Activated CD4-positive, alpha-beta memory T cell treated with anti-CD3 and anti-CD28 coated beads, Interleukin-2, amount 10 ng/mL, durations not matched to agents 7 days and 5 days (primary cell): ENCODE measurements around the gene LIN37. TPM values are rescaled to one million over a fixed set of nuclear protein-coding genes. Genes with fewer than 3 reads are reported as not detected.
A peak's percentile ranks its signal among the peaks of the same experiment; 100 is the strongest.

Experiments
- CTCF ChIA-PET: fragments of 350-600 bp; sonication (Branson Sonifier 250); formaldehyde crosslinking; loops from one replicate; lab custom pipeline; 2021; ENCODE audit warnings: antibody characterized with exemption, inconsistent platforms; lab: Charles Lee
- POLR2A ChIA-PET: fragments of 350-600 bp; sonication (Branson Sonifier 250); formaldehyde crosslinking; loops from one replicate; lab custom pipeline; 2021; ENCODE audit warnings: antibody characterized with exemption; lab: Charles Lee
- DNase-seq: peaks from one replicate; pipeline ENCODE4 v3.0.0-alpha.2; 2020
- H3K27ac Mint-ChIP-seq: one replicate; pipeline ENCODE4 v1.8.0; 2021; ENCODE audit warnings: mild to moderate bottlenecking, mixed read lengths
- H3K27me3 Mint-ChIP-seq: one replicate; pipeline ENCODE4 v1.8.0; 2021; ENCODE audit warnings: mixed read lengths
- H3K36me3 Mint-ChIP-seq: one replicate; pipeline ENCODE4 v1.8.0; 2021; ENCODE audit warnings: low read depth, mixed read lengths
- H3K4me1 Mint-ChIP-seq: one replicate; pipeline ENCODE4 v1.8.0; 2021; ENCODE audit warnings: mixed read lengths
- H3K4me3 Mint-ChIP-seq: one replicate; pipeline ENCODE4 v1.8.0; 2021; ENCODE audit warnings: mild to moderate bottlenecking, mixed read lengths
- H3K9me3 Mint-ChIP-seq: one replicate; pipeline ENCODE4 v1.8.0; 2021; ENCODE audit warnings: mixed read lengths
- total RNA-seq, 2 experiments: library from RNA; stranded (reverse); gene quantifications; one replicate each; pipeline ENCODE4 v1.2.3, GENCODE V29; 2021

LIN37 gene
- total RNA-seq = 10 to 100 TPM; 13.1 to 16.2 TPM

- Mint-ChIP-seq H3K9me3 (no peaks in the 10 kb centered on the region), H3K36me3 (peaks cover 16% of the 10 kb centered on the region), H3K4me1 (peaks cover 53% of the 10 kb centered on the region), H3K27me3 (no peaks in the 10 kb centered on the region), H3K27ac (peak within 1 kb of the TSS; percentile 90), H3K4me3 (peak within 1 kb of the TSS; percentile 97)
- peak; percentile 99 for DNase-seq
- POLR2A ChIA-PET = interaction anchor here (0.8 to 5.4 kb wide), 13 partner anchors 8 to 183 kb away, joined by 3 to 46 read pairs (median 5); partner anchors contain the start of genes HSPB6 and NFKBID
- CTCF ChIA-PET = interaction anchor here (0.7 to 1.5 kb wide), 11 partner anchors 9 to 183 kb away, joined by 3 to 18 read pairs (median 4); partner anchors contain the start of gene HSPB6
Measured at GRCh38 chr19:35748106-35749020, at the start of gene LIN37. LIN37 (plus strand) TSS chr19:35748576; CDS start chr19:35748725, 149 bp downstream.

GRCh38 chr19:35702223-35703012 is 46.0 kb upstream of the LIN37 start:
- H3K9me3 Mint-ChIP-seq = no peaks in the 10 kb centered on the region
- no peaks in the 10 kb centered on the region for H3K36me3 Mint-ChIP-seq
- no peaks in the 10 kb centered on the region for H3K27me3 Mint-ChIP-seq
- peak overlapping the region; percentile 90 for H3K4me3 Mint-ChIP-seq
- peak; percentile 97 for DNase-seq
- peak overlapping the region; percentile 98 for H3K27ac Mint-ChIP-seq
- POLR2A ChIA-PET = interaction anchor here (0.6 to 5.6 kb wide), 13 partner anchors 8 to 940 kb away, joined by 3 to 160 read pairs (median 4); partner anchors contain the start of genes COX6B1, HSPB6, KMT2B and LIN37
- CTCF ChIA-PET = interaction anchor here (0.6 to 3.5 kb wide), 11 partner anchors 8 to 229 kb away, joined by 3 to 57 read pairs (median 4); partner anchors contain the start of genes COX6B1 and LIN37
- peaks cover 19% of the 10 kb centered on the region for H3K4me1 Mint-ChIP-seq

GRCh38 chr19:35703343-35703742 is 45.0 kb upstream of the LIN37 start:
- H3K9me3 Mint-ChIP-seq = no peaks in the 10 kb centered on the region
- no peaks in the 10 kb centered on the region for H3K27me3 Mint-ChIP-seq
- H3K4me1 Mint-ChIP-seq = peaks cover 18% of the 10 kb centered on the region
- peak overlapping the region; percentile 90 for H3K4me3 Mint-ChIP-seq
- no peak overlapping the region for H3K27ac Mint-ChIP-seq
- peaks cover under 1% of the 10 kb centered on the region for H3K36me3 Mint-ChIP-seq
- POLR2A ChIA-PET = interaction anchor here (0.7 to 5.6 kb wide), 6 partner anchors 9 to 42 kb away, joined by 3 to 160 read pairs (median 16); partner anchors contain the start of genes KMT2B, PSENEN and U2AF1L4
- CTCF ChIA-PET = interaction anchor here (1.5 to 3.5 kb wide), 6 partner anchors 9 to 228 kb away, joined by 3 to 57 read pairs (median 6); partner anchors contain the start of gene COX6B1
- no peak for DNase-seq

- Mint-ChIP-seq H3K27ac (no peak within 1 kb of the TSS), H3K27me3 (no peaks in the 10 kb centered on the region), H3K36me3 (peaks cover 3% of the 10 kb centered on the region), H3K4me3 (no peak within 1 kb of the TSS), H3K4me1 (peaks cover 22% of the 10 kb centered on the region), H3K9me3 (no peaks in the 10 kb centered on the region)
- DNase-seq = no peak
- ChIA-PET POLR2A (interaction anchor here (0.9 to 5.6 kb wide), 2 partner anchors 9 to 11 kb away, joined by 3 to 160 read pairs; no protein-coding TSS in a partner anchor), CTCF (interaction anchor here (0.7 to 3.5 kb wide), 3 partner anchors 9 to 41 kb away, joined by 3 to 57 read pairs (median 4); no protein-coding TSS in a partner anchor)
Measured at GRCh38 chr19:35704218-35704617, 44.2 kb upstream of the LIN37 start, which contains the start of gene ZBTB32. ZBTB32 (plus strand) TSS chr19:35704558; CDS start chr19:35714627, 10,069 bp downstream.

GRCh38 chr19:35708391-35708790 is 40.0 kb upstream of the LIN37 start:
- Mint-ChIP-seq H3K9me3 (no peaks in the 10 kb centered on the region), H3K27ac (peak overlapping the region; percentile 4), H3K36me3 (peaks cover 3% of the 10 kb centered on the region), H3K4me1 (peaks cover 46% of the 10 kb centered on the region), H3K27me3 (no peaks in the 10 kb centered on the region), H3K4me3 (no peak overlapping the region)
- ChIA-PET CTCF (interaction anchor here (10.3 kb wide), 1 partner anchor 11 kb away, joined by 131 read pairs; no protein-coding TSS in a partner anchor), POLR2A (interaction anchor here (1.0 to 1.4 kb wide), 2 partner anchors 10 to 36 kb away, joined by 3 to 6 read pairs; partner anchors contain the start of genes KMT2B, PSENEN and U2AF1L4)
- no peak for DNase-seq

GRCh38 chr19:35710784-35711723 is 37.3 kb upstream of the LIN37 start:
- Mint-ChIP-seq H3K4me3 (peak overlapping the region; percentile 64), H3K4me1 (peaks cover 64% of the 10 kb centered on the region), H3K27ac (peak overlapping the region; percentile 99), H3K36me3 (peaks cover 26% of the 10 kb centered on the region), H3K27me3 (no peaks in the 10 kb centered on the region), H3K9me3 (no peaks in the 10 kb centered on the region)
- ChIA-PET CTCF (interaction anchor here (0.7 to 10.3 kb wide), 10 partner anchors 9 to 242 kb away, joined by 3 to 131 read pairs (median 5); partner anchors contain the start of genes COX6B1, LIN37, PSENEN and U2AF1L4), POLR2A (interaction anchor here (0.8 to 6.8 kb wide), 15 partner anchors 8 to 283 kb away, joined by 3 to 160 read pairs (median 7); partner anchors contain the start of genes COX6B1, HAUS5, IGFLR1 and LIN37)
- peak; percentile 72 for DNase-seq

- Mint-ChIP-seq H3K27me3 (no peaks in the 10 kb centered on the region), H3K4me3 (peak overlapping the region; percentile 92), H3K36me3 (peaks cover 33% of the 10 kb centered on the region), H3K4me1 (peaks cover 69% of the 10 kb centered on the region), H3K27ac (peak overlapping the region; percentile 99), H3K9me3 (no peaks in the 10 kb centered on the region)
- peak; percentile 85 for DNase-seq
- ChIA-PET CTCF (interaction anchor here (1.2 to 10.3 kb wide), 7 partner anchors 10 to 218 kb away, joined by 3 to 131 read pairs (median 8); partner anchors contain the start of genes COX6B1 and LIN37), POLR2A (interaction anchor here (0.7 to 6.8 kb wide), 19 partner anchors 9 to 218 kb away, joined by 3 to 160 read pairs (median 5); partner anchors contain the start of genes COX6B1, HAUS5, IGFLR1 and LIN37)
Measured at GRCh38 chr19:35712567-35713505, 35.5 kb upstream of the LIN37 start.

GRCh38 chr19:35713506-35713850 is 34.9 kb upstream of the LIN37 start:
- Mint-ChIP-seq H3K4me3 (peak overlapping the region; percentile 92), H3K9me3 (no peaks in the 10 kb centered on the region)
- POLR2A ChIA-PET = interaction anchor here (1.0 to 6.8 kb wide), 15 partner anchors 8 to 217 kb away, joined by 3 to 160 read pairs (median 5); partner anchors contain the start of genes COX6B1, IGFLR1, LIN37 and NFKBID

GRCh38 chr19:35713904-35714495 is 34.4 kb upstream of the LIN37 start:
- Mint-ChIP-seq H3K4me1 (peaks cover 69% of the 10 kb centered on the region), H3K36me3 (peaks cover 36% of the 10 kb centered on the region)

More at GRCh38 chr19:35713506-35713850, 34.9 kb upstream of the LIN37 start:
- Mint-ChIP-seq H3K36me3 (peaks cover 32% of the 10 kb centered on the region), H3K27me3 (no peaks in the 10 kb centered on the region), H3K27ac (peak overlapping the region; percentile 99), H3K4me1 (peaks cover 68% of the 10 kb centered on the region)
- CTCF ChIA-PET = interaction anchor here (1.3 to 10.3 kb wide), 5 partner anchors 11 to 218 kb away, joined by 3 to 131 read pairs (median 9); partner anchors contain the start of gene LIN37
- DNase-seq = no peak

More at GRCh38 chr19:35713904-35714495, 34.4 kb upstream of the LIN37 start:
- POLR2A ChIA-PET = interaction anchor here (1.0 to 6.8 kb wide), 11 partner anchors 7 to 216 kb away, joined by 3 to 160 read pairs (median 14); partner anchors contain the start of genes COX6B1, IGFLR1, LIN37 and PSENEN
- peak overlapping the region; percentile 99 for H3K27ac Mint-ChIP-seq
- H3K9me3 Mint-ChIP-seq = no peaks in the 10 kb centered on the region
- no peaks in the 10 kb centered on the region for H3K27me3 Mint-ChIP-seq
- CTCF ChIA-PET = interaction anchor here (1.3 to 10.3 kb wide), 5 partner anchors 12 to 34 kb away, joined by 3 to 131 read pairs (median 8); partner anchors contain the start of genes LIN37, PSENEN and U2AF1L4
- DNase-seq = no peak
- peak overlapping the region; percentile 92 for H3K4me3 Mint-ChIP-seq
